Stimulated activated CD4-positive, alpha-beta T cell treated with anti-CD3 and anti-CD28 coated beads, TNF-alpha, amount 100 ng/mL, for 48 hours (primary cell): ENCODE measurements around the gene FRMD4A.
"Not testable (repeated sequence)": the region's sequence is repeated elsewhere in the genome, so short reads cannot be mapped to it uniquely, and the experiment has no call there.

ENCODE experiments used
- DNase-seq, 3 donors: peaks; one replicate each; pipeline ENCODE4 v3.0.0-alpha.2; 2020; ENCODE audit warnings: low read depth in 3 of 3

The FRMD4A gene

DNA sequence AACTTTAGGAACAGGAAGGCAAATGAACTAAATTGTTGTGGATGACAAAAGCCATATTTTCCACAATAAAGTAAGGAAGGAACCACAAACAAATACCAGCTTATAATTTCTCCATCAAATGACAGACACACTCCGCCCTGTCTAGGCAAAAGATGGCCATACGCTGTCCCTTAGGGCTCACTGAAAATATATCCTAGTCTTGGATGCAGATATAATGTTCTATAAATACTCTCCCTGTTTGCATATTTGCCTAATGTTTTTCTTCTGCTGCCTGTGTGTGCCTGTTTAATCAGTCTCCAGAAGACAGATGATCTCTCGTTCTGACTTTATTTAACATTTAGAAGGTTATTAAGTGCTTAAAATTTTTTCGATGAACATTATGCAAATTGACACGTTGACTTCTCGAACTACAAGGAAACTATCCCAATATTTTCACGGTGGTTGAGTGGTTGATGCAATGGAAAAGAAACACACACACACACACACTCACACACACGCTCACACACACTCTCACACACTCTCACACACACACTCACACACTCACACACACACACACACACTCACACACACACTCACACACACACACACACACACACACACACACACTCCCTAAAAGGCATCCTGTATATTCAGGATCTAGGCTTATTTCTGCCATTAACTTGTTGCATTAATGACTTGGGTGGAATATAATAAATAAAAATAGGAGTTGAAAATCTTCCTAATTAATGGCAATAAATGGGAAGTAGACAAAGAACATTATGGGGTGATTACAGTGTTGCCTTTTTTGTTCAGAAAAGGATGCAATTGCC is 446.9 kb downstream of the FRMD4A start:
- no peak for DNase-seq

DNA sequence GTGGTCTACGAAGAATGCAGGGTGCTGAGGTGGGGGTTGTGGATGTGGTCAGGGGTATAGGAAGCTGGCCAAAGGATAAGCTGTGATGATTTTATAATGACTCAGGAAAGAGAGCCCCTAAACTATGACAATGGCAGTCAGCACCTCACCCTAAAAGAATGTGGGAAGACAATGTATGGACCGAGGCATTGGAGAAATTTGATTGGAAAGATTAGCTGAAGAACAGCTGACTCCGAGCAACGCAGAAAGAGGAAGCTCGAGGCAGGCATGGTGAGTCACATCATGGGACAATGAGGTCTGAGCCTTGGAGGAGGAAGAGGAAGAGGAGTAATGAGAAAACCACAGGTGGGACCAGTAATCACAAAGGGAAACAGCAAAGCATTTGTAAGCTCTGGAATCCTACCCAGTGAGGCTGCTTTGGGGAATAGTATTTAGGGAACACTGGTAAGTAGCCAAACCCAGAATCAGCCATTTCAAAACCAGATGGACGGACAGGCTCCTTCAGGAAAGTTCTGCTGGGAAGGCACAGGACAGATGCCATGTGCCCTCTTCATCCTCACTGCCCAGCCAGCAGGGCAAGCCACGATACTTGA is 448.5 kb downstream of the FRMD4A start:
- no peak for DNase-seq

DNA sequence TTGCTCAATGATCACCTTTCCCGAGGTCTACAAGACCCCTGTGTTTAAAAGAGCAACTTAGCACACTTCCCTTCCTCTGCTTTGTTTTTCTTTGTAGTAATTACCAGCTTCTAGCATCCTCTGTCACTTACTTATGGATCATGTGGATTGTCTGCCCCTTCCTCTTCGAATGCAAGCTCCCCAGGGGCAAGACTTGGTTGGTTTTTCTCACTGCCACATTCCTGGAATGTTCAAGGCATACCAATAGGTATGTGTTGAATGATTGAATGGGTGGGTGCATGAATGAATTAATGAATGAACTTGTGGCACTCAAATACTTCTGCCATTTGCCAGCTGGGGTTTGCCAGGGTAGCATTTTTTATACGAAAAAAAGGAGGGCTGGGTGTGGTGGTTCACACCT is 450.0 kb downstream of the FRMD4A start:
- no peak for DNase-seq

- DNase-seq = no peak
These were observed 453.4 kb downstream of the FRMD4A start for GRCh38 chr10:13877154-13877909.

- DNase-seq = no peak
These were observed 457.5 kb downstream of the FRMD4A start for GRCh38 chr10:13873196-13873595.

DNA sequence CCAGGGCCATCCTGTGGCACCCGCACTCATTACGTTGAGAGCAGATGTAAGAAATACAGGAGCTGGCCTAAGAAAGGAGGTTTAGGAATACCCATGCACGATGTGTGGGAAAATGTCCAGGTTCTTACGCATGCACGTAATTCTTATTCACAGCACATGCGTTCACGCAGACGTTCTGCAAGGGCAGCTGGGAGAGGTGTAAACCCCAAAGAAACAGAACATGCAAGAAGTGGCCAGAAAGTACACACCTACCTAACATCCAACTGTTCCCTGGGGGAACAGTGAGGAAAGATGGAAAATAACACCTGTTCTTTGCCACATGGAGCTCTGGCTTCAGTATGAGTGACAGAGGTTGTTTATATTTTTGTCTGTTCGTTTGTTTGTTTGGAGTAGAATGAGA is 458.3 kb downstream of the FRMD4A start:
- no peak for DNase-seq

DNA sequence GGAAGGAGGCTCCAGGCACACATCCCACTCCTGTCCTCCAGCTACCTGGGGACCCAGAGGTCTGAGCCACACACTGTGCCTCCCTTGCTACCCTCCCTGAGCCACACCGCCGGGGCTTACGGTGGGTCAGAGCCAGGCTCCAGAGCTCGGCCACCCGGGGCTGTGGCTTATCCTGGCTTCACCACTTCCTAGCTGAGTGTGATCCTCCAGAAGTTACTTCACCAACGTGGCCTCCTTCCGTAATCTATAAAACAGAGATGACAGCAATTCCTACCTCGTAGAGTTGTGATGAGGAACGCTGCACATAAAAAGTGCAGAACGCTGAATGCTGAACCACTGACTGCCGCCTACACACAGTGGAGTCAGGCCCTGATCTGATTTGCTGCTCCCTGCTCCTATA is 458.9 kb downstream of the FRMD4A start:
- DNase-seq = no peak

GRCh38 chr10:13871011-13871410 is 459.7 kb downstream of the FRMD4A start:
- no peak for DNase-seq

DNA sequence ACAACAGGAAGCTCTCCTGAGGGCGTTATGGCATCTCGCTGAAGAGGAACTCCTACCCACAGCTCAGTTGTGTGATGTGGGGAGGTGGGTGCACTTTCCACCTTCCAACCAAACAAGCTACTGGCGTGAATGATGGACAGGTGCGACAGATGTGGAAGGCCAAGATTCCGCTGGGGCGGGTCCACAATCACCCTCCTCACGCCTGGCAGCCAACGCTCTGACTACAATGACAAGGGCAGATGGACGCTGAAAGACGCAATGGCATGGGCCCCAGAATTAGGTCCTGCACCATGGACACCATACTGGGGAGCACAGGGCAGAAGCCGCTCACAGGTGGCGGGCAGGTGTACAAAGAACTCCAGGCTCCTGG is 461.4 kb downstream of the FRMD4A start:
- no peak for DNase-seq

GRCh38 chr10:13868528-13869294 is 462.0 kb downstream of the FRMD4A start:
- DNase-seq = no peak

DNA sequence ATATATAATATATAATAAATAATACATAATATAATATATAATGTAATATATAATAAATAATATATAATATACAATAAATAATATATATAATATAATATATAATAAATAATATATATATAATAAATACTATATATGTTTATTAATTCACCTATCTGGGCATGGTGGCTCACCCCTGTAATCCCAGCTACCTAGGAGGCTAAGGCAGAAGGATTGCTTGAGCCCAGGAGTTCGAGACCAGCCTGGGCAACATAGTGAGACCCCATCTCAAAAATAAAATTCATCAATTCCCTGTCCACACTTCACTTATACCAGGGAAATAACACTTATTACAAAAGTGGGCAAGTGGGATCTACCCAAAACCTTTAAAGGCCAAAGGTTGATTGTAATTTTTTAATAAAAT is 462.9 kb downstream of the FRMD4A start:
- DNase-seq = no peak

- no peak for DNase-seq
These were observed 464.8 kb downstream of the FRMD4A start for GRCh38 chr10:13865758-13866491.

- DNase-seq = not testable (repeated sequence)
These were observed 465.5 kb downstream of the FRMD4A start for GRCh38 chr10:13865220-13865619.

DNA sequence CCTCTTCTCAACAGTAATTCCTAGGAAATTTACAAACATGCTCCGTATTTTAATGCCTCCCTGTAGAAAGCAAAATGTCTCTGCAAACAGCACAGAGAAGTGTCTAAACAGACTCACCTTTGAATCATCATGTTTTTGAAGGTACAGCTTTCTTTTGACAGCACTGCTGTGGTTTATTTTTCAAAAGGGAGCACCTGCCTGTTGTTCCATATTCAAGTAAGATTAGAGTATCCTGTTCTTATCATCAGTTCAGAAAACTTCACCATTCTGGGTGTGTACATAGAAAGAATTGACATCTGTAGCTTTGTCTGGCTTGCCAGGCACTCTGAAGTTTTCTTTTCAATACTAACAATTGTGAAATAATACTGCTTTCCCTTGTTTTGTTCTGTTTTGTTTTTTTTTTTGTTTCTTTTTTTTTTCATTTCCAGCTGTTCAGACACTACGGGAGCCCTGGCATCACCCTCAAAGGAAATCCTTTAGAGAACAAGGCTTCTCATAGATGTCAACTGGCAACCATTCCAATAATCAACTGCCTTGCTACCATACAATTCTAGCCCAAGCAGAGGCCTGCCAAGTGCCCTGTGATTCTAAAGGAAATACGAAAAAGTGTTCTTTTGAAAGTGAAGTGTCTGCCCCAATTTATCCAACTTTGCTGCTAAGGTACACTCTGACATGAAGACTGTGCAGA is 468.0 kb downstream of the FRMD4A start:
- DNase-seq = no peak

GRCh38 chr10:13860886-13861285 is 469.8 kb downstream of the FRMD4A start:
- DNase-seq = no peak

DNA sequence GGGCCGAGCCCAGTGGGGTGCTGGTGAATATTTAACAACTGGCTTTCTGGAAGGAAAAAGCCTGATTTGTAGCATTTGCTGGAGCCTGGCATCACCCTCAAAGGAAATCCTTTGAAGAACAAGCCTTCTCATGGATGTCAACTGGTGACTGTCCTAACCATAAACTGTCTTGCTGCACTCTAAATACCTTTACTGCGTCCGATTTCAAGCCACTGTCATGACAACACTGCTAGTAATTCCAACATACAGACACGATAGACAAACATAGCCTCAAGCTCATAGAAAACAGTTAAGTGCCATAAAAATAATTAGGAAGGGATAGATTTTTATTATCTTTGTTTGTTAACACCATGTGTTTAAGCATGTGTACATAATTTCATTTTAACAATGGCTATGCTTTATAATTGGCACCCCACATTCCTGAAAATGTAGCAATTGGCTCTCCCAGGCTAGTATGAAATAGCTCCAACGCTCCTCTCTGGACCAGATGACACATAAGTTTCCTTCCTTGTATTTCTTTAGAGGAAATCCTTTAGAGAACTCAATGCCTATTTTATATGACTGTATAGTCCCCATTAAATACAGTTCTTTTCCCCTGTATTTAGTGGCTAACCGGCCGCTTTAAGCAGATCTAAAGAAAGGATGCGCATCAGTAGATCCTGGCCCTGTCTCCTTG is 470.6 kb downstream of the FRMD4A start:
- no peak for DNase-seq

- DNase-seq = no peak
These were observed 472.0 kb downstream of the FRMD4A start for GRCh38 chr10:13858709-13859108.

DNA sequence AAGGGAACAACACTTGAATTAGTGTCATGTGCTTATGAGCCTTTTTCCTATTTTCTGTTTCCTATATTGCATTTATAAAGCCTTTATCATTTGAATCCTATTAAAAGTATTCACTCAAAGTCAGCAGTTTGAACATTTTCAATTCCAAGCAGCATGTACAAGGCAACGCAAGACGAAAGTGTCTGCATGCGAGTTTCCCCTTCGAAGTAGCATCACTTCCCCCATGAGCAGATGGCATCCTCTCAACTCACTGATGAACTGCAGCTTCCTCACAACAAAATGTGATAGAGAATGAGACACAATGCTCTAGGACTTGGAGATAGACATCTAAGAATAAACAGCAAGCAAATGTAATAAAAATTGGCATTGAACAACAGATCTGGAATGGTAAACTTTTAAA is 473.3 kb downstream of the FRMD4A start:
- no peak for DNase-seq

- no peak for DNase-seq
These were observed 476.9 kb downstream of the FRMD4A start for GRCh38 chr10:13853854-13854253.

- no peak for DNase-seq
These were observed 477.9 kb downstream of the FRMD4A start for GRCh38 chr10:13852872-13853271.
